Mesendoderm (in vitro differentiated cells): ENCODE data around the gene NPM1.
"Not testable (repeated sequence)": the region's sequence is repeated elsewhere in the genome, so short reads cannot be mapped to it uniquely, and the experiment has no call there.

Experiments used
- DNase-seq: peaks from one replicate; pipeline ENCODE4 v3.0.0; 2013
- H2AK5ac ChIP-seq: 2 replicates; pipeline ENCODE4 v1.6.1; 2013; ENCODE audit warnings: low read length, inconsistent platforms
- H2BK120ac ChIP-seq: 2 replicates; pipeline ENCODE4 v1.6.1; 2013; ENCODE audit warnings: low read depth, mild to moderate bottlenecking, low read length, moderate library complexity, mixed read lengths
- H2BK15ac ChIP-seq: replicated peaks from 2 replicates; pipeline ENCODE4 v1.6.1; 2013; ENCODE audit warnings: low read depth, mild to moderate bottlenecking, moderate library complexity
- H2BK5ac ChIP-seq: 2 replicates; pipeline ENCODE4 v1.6.1; 2013; ENCODE audit warnings: low read length, inconsistent platforms
- H3K18ac ChIP-seq: 2 replicates; pipeline ENCODE4 v1.6.1; 2013; ENCODE audit warnings: mild to moderate bottlenecking, low read length, mixed read lengths
- H3K23ac ChIP-seq: one replicate; pipeline ENCODE4 v1.6.1; 2013; ENCODE audit warnings: low read length
- H3K27ac ChIP-seq: 2 replicates; pipeline ENCODE4 v1.5.1; 2013; ENCODE audit warnings: low read depth, mild to moderate bottlenecking, inconsistent platforms, low read length, moderate library complexity
- H3K27me3 ChIP-seq: 2 replicates; pipeline ENCODE4 v1.6.1; 2013; ENCODE audit warnings: low read length, control low read depth, mild to moderate bottlenecking, inconsistent platforms; ENCODE audit not compliant: insufficient read depth, poor library complexity
- H3K36me3 ChIP-seq: 2 replicates; pipeline ENCODE4 v1.6.1; 2013; ENCODE audit warnings: low read length, inconsistent platforms; ENCODE audit not compliant: control insufficient read depth, insufficient read depth
- H3K4ac ChIP-seq: one replicate; pipeline ENCODE4 v1.6.1; 2013; ENCODE audit warnings: low read depth, mild to moderate bottlenecking, low read length, moderate library complexity
- H3K4me1 ChIP-seq: 2 replicates; pipeline ENCODE4 v1.6.1; 2013; ENCODE audit warnings: low read depth, low read length, inconsistent platforms; ENCODE audit not compliant: control insufficient read depth
- H3K4me2 ChIP-seq: 2 replicates; pipeline ENCODE4 v1.6.1; 2013; ENCODE audit warnings: low read length
- H3K4me3 ChIP-seq: 2 replicates; pipeline ENCODE4 v1.5.1; 2013; ENCODE audit warnings: mild to moderate bottlenecking, low read length
- H3K56ac ChIP-seq: one replicate; pipeline ENCODE4 v1.6.1; 2013; ENCODE audit warnings: low read length
- H3K79me1 ChIP-seq: 2 replicates; pipeline ENCODE4 v1.6.1; 2013; ENCODE audit warnings: low read length, inconsistent platforms
- H3K79me2 ChIP-seq: 2 replicates; pipeline ENCODE4 v1.6.1; 2013; ENCODE audit warnings: mild to moderate bottlenecking, low read length; ENCODE audit not compliant: control insufficient read depth, insufficient read depth
- H3K9ac ChIP-seq: 2 replicates; pipeline ENCODE4 v1.6.1; 2013; ENCODE audit warnings: low read length, inconsistent platforms
- H4K5ac ChIP-seq: one replicate; pipeline ENCODE4 v1.6.1; 2013; ENCODE audit warnings: low read length
- H4K8ac ChIP-seq: one replicate; pipeline ENCODE4 v1.6.1; 2013; ENCODE audit warnings: low read depth, mild to moderate bottlenecking, control low read depth, low read length, moderate library complexity
- WGBS: extraction: QIAGEN DNeasy Blood & Tissue Kit; methylation state at CpG from one replicate; pipeline ENCODE4 v1.1.7; 2013; ENCODE audit warnings: low lambda C conversion rate, missing lambda C conversion rate; ENCODE audit not compliant: insufficient coverage; ENCODE audit errors: extremely low coverage; 5-methylcytosine and 5-hydroxymethylcytosine counted together

The NPM1 gene

DNA sequence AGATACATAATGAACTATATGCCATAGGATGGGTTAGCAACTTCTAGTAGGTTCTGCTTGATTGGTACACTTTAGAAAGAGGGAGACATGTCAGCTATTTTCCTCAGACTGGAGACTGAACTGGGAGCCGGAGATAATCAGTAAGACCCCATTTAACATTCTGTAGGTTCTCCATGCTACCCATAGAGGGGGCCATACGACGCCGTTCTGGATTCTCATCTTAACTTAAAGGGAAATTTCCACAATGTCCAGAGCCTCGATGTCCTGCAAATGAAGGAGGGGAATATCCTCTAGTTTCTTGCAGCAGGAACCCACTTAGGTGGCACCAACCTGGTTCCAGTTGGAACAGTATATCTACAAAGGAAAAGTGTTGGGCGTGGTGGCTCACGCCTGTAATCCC is 22.3 kb upstream of the NPM1 start:
- H4K8ac ChIP-seq = no peak overlapping the region
- no peaks in the 10 kb centered on the region for H3K27me3 ChIP-seq
- no peak overlapping the region for H3K4ac ChIP-seq
- no peak overlapping the region for H4K5ac ChIP-seq
- H3K4me1 ChIP-seq = no peaks in the 10 kb centered on the region
- H2BK5ac ChIP-seq = no peak overlapping the region
- WGBS = no CpG with 5 or more reads among the region's 7 CpGs
- no peak overlapping the region for H3K4me2 ChIP-seq
- H3K79me1 ChIP-seq = no peaks in the 10 kb centered on the region
- no peak overlapping the region for H3K9ac ChIP-seq
- no peaks in the 10 kb centered on the region for H3K79me2 ChIP-seq
- no peak overlapping the region for H2BK15ac ChIP-seq
- H3K4me3 ChIP-seq = no peak overlapping the region
- no peak overlapping the region for H3K56ac ChIP-seq
- no peaks in the 10 kb centered on the region for H3K36me3 ChIP-seq
- no peak overlapping the region for H3K18ac ChIP-seq
- no peak overlapping the region for H2AK5ac ChIP-seq
- H3K27ac ChIP-seq = no peak overlapping the region
- no peak overlapping the region for H3K23ac ChIP-seq
- DNase-seq = peak; percentile 58
- H2BK120ac ChIP-seq = no peak overlapping the region

DNA sequence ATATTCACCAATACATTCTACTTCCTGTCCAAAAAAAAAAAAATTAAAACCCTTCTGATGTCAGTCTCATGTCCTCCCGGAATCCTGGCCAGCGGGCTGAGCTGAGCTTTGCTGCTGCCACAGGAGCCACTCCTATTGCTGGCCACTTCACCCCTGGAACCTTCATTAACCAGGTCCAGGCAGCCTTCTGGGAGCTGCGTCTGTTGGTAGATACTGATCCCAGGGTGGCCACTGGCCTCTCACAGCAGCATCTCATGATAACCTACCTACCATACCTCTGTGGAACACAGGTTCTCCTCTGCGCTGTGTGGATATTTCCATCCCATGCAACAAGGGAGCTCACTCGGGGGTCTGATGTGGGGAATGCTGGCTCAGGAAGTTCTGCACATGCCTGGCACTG is 21.0 kb upstream of the NPM1 start:
- Histone ChIP-seq H3K56ac (no peak overlapping the region), H3K9ac (no peak overlapping the region), H2AK5ac (no peak overlapping the region), H3K79me1 (no peaks in the 10 kb centered on the region), H4K5ac (no peak overlapping the region), H3K4me2 (no peak overlapping the region), H3K36me3 (no peaks in the 10 kb centered on the region), H2BK120ac (no peak overlapping the region), H2BK15ac (no peak overlapping the region), H3K18ac (no peak overlapping the region), H3K4me1 (no peaks in the 10 kb centered on the region), H3K4ac (no peak overlapping the region), H3K23ac (no peak overlapping the region), H3K27me3 (no peaks in the 10 kb centered on the region), H4K8ac (no peak overlapping the region), H3K79me2 (no peaks in the 10 kb centered on the region), H2BK5ac (no peak overlapping the region), H3K4me3 (no peak overlapping the region), H3K27ac (no peak overlapping the region)
- WGBS = no CpG with 5 or more reads among the region's 5 CpGs
- no peak for DNase-seq

DNA sequence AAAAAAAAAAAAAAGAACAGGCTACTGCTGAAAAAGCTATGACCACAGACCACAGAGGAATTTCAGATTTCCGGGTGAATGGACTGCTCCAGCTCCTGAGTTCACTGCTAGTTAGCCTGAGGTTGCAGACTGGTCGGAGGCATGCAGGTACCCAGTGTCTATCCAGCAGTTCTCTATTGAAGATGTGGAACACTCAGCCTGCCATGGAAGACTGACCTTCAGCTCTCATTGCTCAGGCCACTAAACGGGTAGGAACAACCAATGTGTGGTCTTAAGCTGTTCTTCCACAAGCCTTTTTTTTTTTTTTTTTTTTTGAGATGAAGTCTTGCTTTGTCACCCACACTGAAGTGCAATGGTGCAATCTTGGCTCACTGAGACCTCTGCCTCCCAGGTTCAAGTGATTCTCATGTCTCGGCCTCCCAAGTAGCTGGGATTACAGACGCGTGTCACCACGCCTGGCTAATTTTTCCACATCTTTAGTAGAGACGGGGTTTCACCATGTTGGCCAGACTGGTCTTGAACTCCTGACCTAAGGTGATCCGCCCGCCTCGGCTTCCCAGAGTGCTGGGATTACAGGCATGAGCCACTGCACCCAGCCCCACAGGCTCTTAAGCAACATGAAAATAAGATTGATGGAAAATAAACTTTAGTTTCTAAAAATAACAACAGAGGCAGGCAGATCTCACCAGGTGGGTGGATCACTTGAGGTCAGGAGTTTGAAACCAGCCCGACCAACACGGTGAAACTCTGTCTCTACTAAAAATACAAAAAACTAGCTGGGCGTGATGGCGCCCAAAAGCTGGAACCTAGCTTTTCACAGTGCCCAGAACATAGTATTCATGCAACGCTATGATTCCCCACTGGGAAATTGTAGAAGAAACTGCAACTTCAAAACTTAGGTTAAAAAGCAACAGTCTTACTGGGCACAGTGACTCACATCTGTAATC is 20.0 kb upstream of the NPM1 start:
- H3K23ac ChIP-seq = no peak overlapping the region
- no peak overlapping the region for H3K27ac ChIP-seq
- H3K4ac ChIP-seq = no peak overlapping the region
- no peaks in the 10 kb centered on the region for H3K79me1 ChIP-seq
- H3K56ac ChIP-seq = no peak overlapping the region
- H3K4me3 ChIP-seq = no peak overlapping the region
- no peaks in the 10 kb centered on the region for H3K79me2 ChIP-seq
- H4K5ac ChIP-seq = no peak overlapping the region
- no peak overlapping the region for H2BK120ac ChIP-seq
- H2BK15ac ChIP-seq = no peak overlapping the region
- no peaks in the 10 kb centered on the region for H3K27me3 ChIP-seq
- no peak for DNase-seq
- no peak overlapping the region for H2AK5ac ChIP-seq
- no peak overlapping the region for H4K8ac ChIP-seq
- H3K9ac ChIP-seq = no peak overlapping the region
- H2BK5ac ChIP-seq = no peak overlapping the region
- H3K4me2 ChIP-seq = no peak overlapping the region
- H3K36me3 ChIP-seq = no peaks in the 10 kb centered on the region
- H3K4me1 ChIP-seq = no peaks in the 10 kb centered on the region
- no peak overlapping the region for H3K18ac ChIP-seq
- WGBS = no CpG with 5 or more reads among the region's 16 CpGs

GRCh38 chr5:171369056-171369455 is 18.6 kb upstream of the NPM1 start:
- no peak for DNase-seq
- Histone ChIP-seq H3K4me2 (no peak overlapping the region), H3K4ac (no peak overlapping the region), H3K4me1 (no peaks in the 10 kb centered on the region), H3K36me3 (no peaks in the 10 kb centered on the region), H3K18ac (no peak overlapping the region), H4K5ac (no peak overlapping the region), H2BK5ac (no peak overlapping the region), H3K79me2 (no peaks in the 10 kb centered on the region), H3K79me1 (no peaks in the 10 kb centered on the region), H2BK120ac (no peak overlapping the region), H3K23ac (no peak overlapping the region), H2AK5ac (no peak overlapping the region), H3K9ac (no peak overlapping the region), H3K27me3 (no peaks in the 10 kb centered on the region), H4K8ac (no peak overlapping the region), H3K4me3 (no peak overlapping the region), H3K27ac (no peak overlapping the region), H3K56ac (no peak overlapping the region), H2BK15ac (no peak overlapping the region)
- no CpG with 5 or more reads among the region's 6 CpGs for WGBS

DNA sequence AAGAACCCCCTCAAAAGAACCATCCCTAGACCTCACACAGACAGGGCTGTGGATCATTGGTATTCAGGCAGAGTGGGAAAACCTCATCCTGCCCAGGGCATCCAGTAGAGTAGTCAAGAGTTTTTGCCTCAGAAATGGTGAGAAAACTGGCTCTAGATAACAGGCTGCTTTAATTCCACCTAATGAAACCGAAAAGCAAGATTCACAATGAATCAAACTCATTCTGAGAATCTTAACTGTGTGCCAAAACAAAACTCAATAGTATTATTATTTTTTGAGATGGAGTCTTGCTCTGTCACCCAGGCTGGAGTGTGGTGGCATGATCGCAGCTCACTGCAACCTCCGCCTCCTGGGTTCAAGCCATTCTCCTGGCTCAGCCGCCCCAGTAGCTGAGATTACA is 17.8 kb upstream of the NPM1 start:
- Histone ChIP-seq H2BK15ac (no peak overlapping the region), H2AK5ac (no peak overlapping the region), H3K56ac (no peak overlapping the region), H3K18ac (no peak overlapping the region), H4K8ac (no peak overlapping the region), H3K4me3 (no peak overlapping the region), H3K27me3 (no peaks in the 10 kb centered on the region), H3K4me2 (no peak overlapping the region), H3K27ac (no peak overlapping the region), H3K36me3 (no peaks in the 10 kb centered on the region), H2BK120ac (no peak overlapping the region), H3K9ac (no peak overlapping the region), H3K23ac (no peak overlapping the region), H3K79me1 (no peaks in the 10 kb centered on the region), H3K4me1 (no peaks in the 10 kb centered on the region), H3K4ac (no peak overlapping the region), H4K5ac (no peak overlapping the region), H3K79me2 (no peaks in the 10 kb centered on the region), H2BK5ac (no peak overlapping the region)
- DNase-seq = no peak
- WGBS = no CpG with 5 or more reads among the region's 4 CpGs

DNA sequence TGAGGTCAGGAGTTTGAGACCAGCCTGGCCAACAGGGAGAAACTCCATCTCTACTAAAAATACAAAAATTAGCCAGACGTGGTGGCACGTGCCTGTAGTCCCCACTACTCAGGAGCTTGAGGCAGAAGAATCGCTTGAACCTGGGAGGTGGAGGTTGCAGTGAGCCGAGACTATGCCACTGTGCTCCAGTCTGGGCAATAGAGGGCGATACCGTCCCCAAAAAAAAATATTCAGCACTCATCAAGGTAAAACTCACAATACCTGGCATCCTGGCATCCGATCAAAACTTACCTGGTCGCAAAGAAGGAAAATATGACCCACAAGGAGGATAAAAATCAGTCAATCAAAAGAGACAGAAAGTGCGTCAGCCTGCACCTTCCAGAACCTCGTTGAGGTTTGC is 16.8 kb upstream of the NPM1 start:
- H2AK5ac ChIP-seq, H2BK15ac ChIP-seq: not testable (repeated sequence)

More for the DNA sequence above, 16.8 kb upstream of the NPM1 start:
- H3K23ac ChIP-seq, DNase-seq, H2BK5ac ChIP-seq, H3K4ac ChIP-seq, H3K4me3 ChIP-seq, H3K27ac ChIP-seq, H3K27me3 ChIP-seq, H3K9ac ChIP-seq, H4K8ac ChIP-seq, H3K79me2 ChIP-seq, H3K79me1 ChIP-seq, H3K4me1 ChIP-seq, H3K4me2 ChIP-seq, H3K56ac ChIP-seq, H3K36me3 ChIP-seq, H2BK120ac ChIP-seq, H4K5ac ChIP-seq, H3K18ac ChIP-seq: not testable (repeated sequence)
- WGBS = no CpG with 5 or more reads among the region's 10 CpGs
